Measurements from ENCODE around the gene NT5DC1.

The NT5DC1 gene

GRCh38 chr6:116205281-116205680, 104.6 kb downstream of the NT5DC1 start:
- peaks cover 9% of the 10 kb centered on the region for H3K4me1 Mint-ChIP-seq
- H3K36me3 Mint-ChIP-seq (ENCODE audit: low read depth): no peaks in the 10 kb centered on the region
- no peaks in the 10 kb centered on the region for H3K9me3 Mint-ChIP-seq
- no peak overlapping the region for H3K27ac Mint-ChIP-seq
- DNase-seq: no peak
- peaks cover 3% of the 10 kb centered on the region for H3K27me3 Mint-ChIP-seq (ENCODE audit: low read depth, poor library complexity)
- TF ChIP-seq CTCF (IDR thresholded peaks at IDR 0.05): no peak
- no peak overlapping the region for H3K4me3 Mint-ChIP-seq

- H3K4me3 Mint-ChIP-seq: no peak overlapping the region
- H3K36me3 Mint-ChIP-seq (ENCODE audit: low read depth): no peaks in the 10 kb centered on the region
- no peak for TF ChIP-seq CTCF (IDR thresholded peaks at IDR 0.05)
- H3K27ac Mint-ChIP-seq: no peak overlapping the region
- no peaks in the 10 kb centered on the region for H3K9me3 Mint-ChIP-seq
- H3K27me3 Mint-ChIP-seq (ENCODE audit: low read depth, poor library complexity): peaks cover 3% of the 10 kb centered on the region
- no peaks in the 10 kb centered on the region for H3K4me1 Mint-ChIP-seq
- DNase-seq: no peak
Measured at GRCh38 chr6:116206231-116206903, 105.7 kb downstream of the NT5DC1 start.

- no peak for TF ChIP-seq CTCF (IDR thresholded peaks at IDR 0.05)
- no peak for DNase-seq
- Mint-ChIP-seq H3K27me3 (ENCODE audit: low read depth, poor library complexity) (peaks cover 2% of the 10 kb centered on the region), H3K9me3 (no peaks in the 10 kb centered on the region), H3K4me3 (no peak overlapping the region), H3K27ac (no peak overlapping the region), H3K36me3 (ENCODE audit: low read depth) (no peaks in the 10 kb centered on the region), H3K4me1 (no peaks in the 10 kb centered on the region)
Measured at GRCh38 chr6:116208056-116208785, 107.6 kb downstream of the NT5DC1 start.

- Mint-ChIP-seq H3K27ac (no peak overlapping the region), H3K27me3 (ENCODE audit: low read depth, poor library complexity) (no peaks in the 10 kb centered on the region), H3K9me3 (no peaks in the 10 kb centered on the region), H3K4me3 (no peak overlapping the region), H3K4me1 (no peaks in the 10 kb centered on the region), H3K36me3 (ENCODE audit: low read depth) (no peaks in the 10 kb centered on the region)
- DNase-seq: no peak
- TF ChIP-seq CTCF (IDR thresholded peaks at IDR 0.05): no peak
Measured at GRCh38 chr6:116210316-116210715, 109.7 kb downstream of the NT5DC1 start.

GRCh38 chr6:116210750-116211425, 110.2 kb downstream of the NT5DC1 start:
- Mint-ChIP-seq H3K27me3 (ENCODE audit: low read depth, poor library complexity) (no peaks in the 10 kb centered on the region), H3K4me1 (no peaks in the 10 kb centered on the region), H3K36me3 (ENCODE audit: low read depth) (no peaks in the 10 kb centered on the region), H3K9me3 (no peaks in the 10 kb centered on the region), H3K27ac (no peak overlapping the region), H3K4me3 (no peak overlapping the region)
- TF ChIP-seq CTCF (IDR thresholded peaks at IDR 0.05): no peak
- DNase-seq: no peak

Data from nephron progenitor cell (in vitro differentiated cells).